HS-27A (cell line): ENCODE data around the gene LMOD1.
"Not testable (repeated sequence)": the region's sequence is repeated elsewhere in the genome, so short reads cannot be mapped to it uniquely, and the experiment has no call there.

Source experiments
- DNase-seq: peaks from one replicate; pipeline ENCODE4 v3.0.0-alpha.2; 2012; ENCODE audit warnings: low read depth, missing footprints

Gene LMOD1

GRCh38 chr1:201859424-201859823 is 86.9 kb downstream of the LMOD1 start:
- DNase-seq: no peak

- DNase-seq: not testable (repeated sequence)
These were observed 89.6 kb downstream of the LMOD1 start for GRCh38 chr1:201856722-201857121.

- DNase-seq: no peak
These were observed 94.4 kb downstream of the LMOD1 start for GRCh38 chr1:201851949-201852348.

- DNase-seq: peak; percentile 73
These were observed 96.3 kb downstream of the LMOD1 start for GRCh38 chr1:201850053-201850397.

GRCh38 chr1:201849372-201850052 is 96.8 kb downstream of the LMOD1 start:
- DNase-seq: no peak

GRCh38 chr1:201848230-201848629 is 98.1 kb downstream of the LMOD1 start:
- no peak for DNase-seq

GRCh38 chr1:201847150-201847549 is 99.2 kb downstream of the LMOD1 start:
- DNase-seq: no peak
